ENCODE data around the gene LRRFIP1. TPM values are rescaled to one million over a fixed set of nuclear protein-coding genes. Genes with fewer than 3 reads are reported as not detected.

Gene LRRFIP1
- total RNA-seq, 2 experiments from 2014 or later = 187 to 196 TPM

- no peak for DNase-seq
- CTCF ChIA-PET = interaction anchor here (0.7 to 12.3 kb wide), 6 partner anchors 21 to 145 kb away, joined by 3 to 118 read pairs (median 3); no protein-coding TSS in a partner anchor
- Mint-ChIP-seq H3K9me3 (no peaks in the 10 kb centered on the region), H3K27me3 (peaks cover 16% of the 10 kb centered on the region), H3K4me3 (no peak overlapping the region), H3K27ac (no peak overlapping the region), H3K36me3 (ENCODE audit: low read depth) (no peaks in the 10 kb centered on the region), H3K4me1 (peaks cover 27% of the 10 kb centered on the region)
- POLR2A ChIA-PET = interaction anchor here (0.6 kb wide), 1 partner anchor 77 kb away, joined by 8 read pairs; no protein-coding TSS in a partner anchor
Observed at GRCh38 chr2:237669628-237670392, 42.4 kb downstream of the LRRFIP1 start.

GRCh38 chr2:237670641-237671040 lies 43.3 kb downstream of the LRRFIP1 start:
- POLR2A ChIA-PET = no interaction called here
- peaks cover 35% of the 10 kb centered on the region for H3K4me1 Mint-ChIP-seq

GRCh38 chr2:237671466-237672138 lies 44.2 kb downstream of the LRRFIP1 start:
- Mint-ChIP-seq H3K4me3 (no peak overlapping the region), H3K27me3 (peaks cover 11% of the 10 kb centered on the region), H3K27ac (no peak overlapping the region), H3K9me3 (no peaks in the 10 kb centered on the region), H3K4me1 (peaks cover 44% of the 10 kb centered on the region), H3K36me3 (ENCODE audit: low read depth) (no peaks in the 10 kb centered on the region)
- ChIA-PET CTCF (interaction anchor here (1.0 to 12.3 kb wide), 9 partner anchors 8 to 109 kb away, joined by 3 to 118 read pairs (median 15); no protein-coding TSS in a partner anchor), POLR2A (no interaction called here)
- no peak for DNase-seq

More at GRCh38 chr2:237670641-237671040, 43.3 kb downstream of the LRRFIP1 start:
- Mint-ChIP-seq H3K9me3 (no peaks in the 10 kb centered on the region), H3K4me3 (no peak overlapping the region), H3K36me3 (ENCODE audit: low read depth) (no peaks in the 10 kb centered on the region), H3K27me3 (peaks cover 14% of the 10 kb centered on the region), H3K27ac (no peak overlapping the region)
- no peak for DNase-seq
- CTCF ChIA-PET = interaction anchor here (1.0 to 12.3 kb wide), 3 partner anchors 20 to 73 kb away, joined by 3 to 118 read pairs (median 53); no protein-coding TSS in a partner anchor

GRCh38 chr2:237672731-237673129 lies 45.3 kb downstream of the LRRFIP1 start:
- no peaks in the 10 kb centered on the region for H3K36me3 Mint-ChIP-seq (ENCODE audit: low read depth)
- no peaks in the 10 kb centered on the region for H3K9me3 Mint-ChIP-seq
- H3K4me3 Mint-ChIP-seq = peak overlapping the region; percentile 72
- ChIA-PET POLR2A (interaction anchor here (0.7 to 1.4 kb wide), 3 partner anchors 15 to 77 kb away, joined by 6 to 10 read pairs (median 7); no protein-coding TSS in a partner anchor), CTCF (interaction anchor here (0.7 to 12.3 kb wide), 18 partner anchors 8 to 142 kb away, joined by 3 to 118 read pairs (median 4); no protein-coding TSS in a partner anchor)
- peaks cover 47% of the 10 kb centered on the region for H3K4me1 Mint-ChIP-seq
- H3K27ac Mint-ChIP-seq = peak overlapping the region; percentile 90
- peaks cover 4% of the 10 kb centered on the region for H3K27me3 Mint-ChIP-seq
- DNase-seq = no peak

- ChIA-PET POLR2A (interaction anchor here (0.7 to 1.4 kb wide), 3 partner anchors 14 to 76 kb away, joined by 6 to 10 read pairs (median 7); no protein-coding TSS in a partner anchor), CTCF (interaction anchor here (0.6 to 12.3 kb wide), 21 partner anchors 8 to 142 kb away, joined by 3 to 118 read pairs (median 4); no protein-coding TSS in a partner anchor)
- Mint-ChIP-seq H3K27me3 (no peaks in the 10 kb centered on the region), H3K27ac (peak overlapping the region; percentile 90), H3K36me3 (ENCODE audit: low read depth) (no peaks in the 10 kb centered on the region), H3K4me3 (peak overlapping the region; percentile 72), H3K9me3 (no peaks in the 10 kb centered on the region), H3K4me1 (peaks cover 47% of the 10 kb centered on the region)
- peak; percentile 85 for DNase-seq
Observed at GRCh38 chr2:237673130-237674001, 46.0 kb downstream of the LRRFIP1 start.

GRCh38 chr2:237674731-237675276 lies 47.4 kb downstream of the LRRFIP1 start:
- peak; percentile 89 for DNase-seq
- no peaks in the 10 kb centered on the region for H3K27me3 Mint-ChIP-seq
- ChIA-PET POLR2A (interaction anchor here (0.7 kb wide), 1 partner anchor 299 kb away, joined by 4 read pairs; no protein-coding TSS in a partner anchor), CTCF (interaction anchor here (1.0 to 12.3 kb wide), 9 partner anchors 10 to 100 kb away, joined by 3 to 118 read pairs (median 15); no protein-coding TSS in a partner anchor)
- no peaks in the 10 kb centered on the region for H3K9me3 Mint-ChIP-seq
- H3K4me3 Mint-ChIP-seq = peak overlapping the region; percentile 72
- H3K27ac Mint-ChIP-seq = peak overlapping the region; percentile 90
- H3K36me3 Mint-ChIP-seq (ENCODE audit: low read depth) = no peaks in the 10 kb centered on the region
- peaks cover 47% of the 10 kb centered on the region for H3K4me1 Mint-ChIP-seq

GRCh38 chr2:237675316-237675715 lies 47.9 kb downstream of the LRRFIP1 start:
- H3K36me3 Mint-ChIP-seq (ENCODE audit: low read depth) = no peaks in the 10 kb centered on the region
- H3K9me3 Mint-ChIP-seq = no peaks in the 10 kb centered on the region
- ChIA-PET POLR2A (interaction anchor here (0.7 kb wide), 2 partner anchors 28 to 298 kb away, joined by 3 to 4 read pairs; no protein-coding TSS in a partner anchor), CTCF (interaction anchor here (1.0 to 12.3 kb wide), 5 partner anchors 15 to 100 kb away, joined by 3 to 118 read pairs (median 18); no protein-coding TSS in a partner anchor)
- peaks cover 47% of the 10 kb centered on the region for H3K4me1 Mint-ChIP-seq
- no peak for DNase-seq
- H3K27ac Mint-ChIP-seq = peak overlapping the region; percentile 90
- no peaks in the 10 kb centered on the region for H3K27me3 Mint-ChIP-seq
- peak overlapping the region; percentile 72 for H3K4me3 Mint-ChIP-seq

GRCh38 chr2:237680702-237681478 lies 53.5 kb downstream of the LRRFIP1 start:
- Mint-ChIP-seq H3K4me3 (no peak overlapping the region), H3K36me3 (ENCODE audit: low read depth) (peaks cover 2% of the 10 kb centered on the region), H3K27ac (peak overlapping the region; percentile 26), H3K4me1 (peaks cover 24% of the 10 kb centered on the region), H3K27me3 (no peaks in the 10 kb centered on the region), H3K9me3 (no peaks in the 10 kb centered on the region)
- POLR2A ChIA-PET = no interaction called here
- no peak for DNase-seq
- CTCF ChIA-PET = interaction anchor here (1.5 kb wide), 1 partner anchor 7 kb away, joined by 3 read pairs; no protein-coding TSS in a partner anchor

GRCh38 chr2:237682151-237682550 lies 54.8 kb downstream of the LRRFIP1 start:
- Mint-ChIP-seq H3K27ac (no peak overlapping the region), H3K4me3 (no peak overlapping the region), H3K9me3 (no peaks in the 10 kb centered on the region), H3K4me1 (peaks cover 26% of the 10 kb centered on the region), H3K27me3 (no peaks in the 10 kb centered on the region), H3K36me3 (ENCODE audit: low read depth) (peaks cover 2% of the 10 kb centered on the region)
- ChIA-PET POLR2A (no interaction called here), CTCF (interaction anchor here (1.2 to 1.5 kb wide), 4 partner anchors 9 to 63 kb away, joined by 3 to 5 read pairs (median 4); no protein-coding TSS in a partner anchor)
- peak; percentile 4 for DNase-seq

- Mint-ChIP-seq H3K36me3 (ENCODE audit: low read depth) (peaks cover 5% of the 10 kb centered on the region), H3K27ac (no peak overlapping the region), H3K9me3 (no peaks in the 10 kb centered on the region), H3K4me3 (no peak overlapping the region), H3K27me3 (no peaks in the 10 kb centered on the region), H3K4me1 (peaks cover 33% of the 10 kb centered on the region)
- ChIA-PET CTCF (interaction anchor here (0.7 to 2.6 kb wide), 5 partner anchors 10 to 106 kb away, joined by 3 to 15 read pairs (median 5); no protein-coding TSS in a partner anchor), POLR2A (no interaction called here)
- no peak for DNase-seq
Observed at GRCh38 chr2:237682856-237683670, 55.7 kb downstream of the LRRFIP1 start.

All from activated CD4-positive, alpha-beta T cell treated with anti-CD3 and anti-CD28 coated beads, Interleukin-2, amount 10 ng/mL, durations not matched to agents 7 days and 5 days (primary cell).